KMS-11 (cell line): ENCODE measurements around the gene PNMA8A.
"Not testable (repeated sequence)": the region's sequence is repeated elsewhere in the genome, so short reads cannot be mapped to it uniquely, and the experiment has no call there.

Experiments
- H2AFZ ChIP-seq: fragments of 200-600 bp; sonication (generic); 2 replicates; pipeline ENCODE4 v1.6.1; 2016; ENCODE audit warnings: antibody characterized with exemption, mixed run types, low read depth
- H3K27ac ChIP-seq: fragments of 200-600 bp; sonication (generic); 2 replicates; pipeline ENCODE4 v1.6.1; 2016; ENCODE audit warnings: mild to moderate bottlenecking, mixed run types
- H3K27me3 ChIP-seq: fragments of 200-600 bp; sonication (generic); 2 replicates; pipeline ENCODE4 v1.6.1; 2017; ENCODE audit warnings: mild to moderate bottlenecking, low read depth, mixed run types, moderate library complexity; ENCODE audit not compliant: insufficient read depth
- H3K36me3 ChIP-seq: fragments of 200-600 bp; sonication (generic); 2 replicates; pipeline ENCODE4 v1.6.1; 2017; ENCODE audit warnings: mild to moderate bottlenecking, mixed run types; ENCODE audit not compliant: insufficient read depth
- H3K4me1 ChIP-seq: fragments of 200-600 bp; sonication (generic); 2 replicates; pipeline ENCODE4 v1.6.1; 2016; ENCODE audit warnings: mild to moderate bottlenecking, low read depth, mixed run types; ENCODE audit not compliant: poor library complexity, severe bottlenecking
- H3K4me2 ChIP-seq: fragments of 200-600 bp; sonication (generic); 2 replicates; pipeline ENCODE4 v1.7.0; 2016; ENCODE audit warnings: mild to moderate bottlenecking, mixed run types
- H3K4me3 ChIP-seq: fragments of 200-600 bp; sonication (generic); IDR thresholded peaks from 2 replicates; pipeline ENCODE4 v1.6.1; 2017; ENCODE audit warnings: low read depth, low read length, mixed read lengths; ENCODE audit not compliant: insufficient read depth
- H3K79me2 ChIP-seq: fragments of 200-600 bp; sonication (generic); 2 replicates; pipeline ENCODE4 v1.6.1; 2016; ENCODE audit warnings: low read depth, mixed run types; ENCODE audit not compliant: insufficient read depth
- H3K9ac ChIP-seq: fragments of 200-600 bp; sonication (generic); 2 replicates; pipeline ENCODE4 v1.6.1; 2016; ENCODE audit warnings: mild to moderate bottlenecking, mixed run types
- H4K20me1 ChIP-seq: fragments of 200-600 bp; sonication (generic); 2 replicates; pipeline ENCODE4 v1.6.1; 2016; ENCODE audit warnings: mild to moderate bottlenecking, mixed run types; ENCODE audit not compliant: insufficient read depth
- CTCF ChIP-seq: fragments of 200-600 bp; sonication (generic); conservative IDR thresholded peaks from 2 replicates; pipeline ENCODE4 v1.6.1; 2017; ENCODE audit warnings: low read depth, mild to moderate bottlenecking, antibody characterized with exemption, low read length, moderate library complexity, mixed read lengths

Gene PNMA8A

GRCh38 chr19:46441866-46442265, 29.5 kb downstream of the PNMA8A start:
- H3K27ac ChIP-seq, result no peak overlapping the region
- no peak for TF ChIP-seq CTCF
- peaks cover 27% of the 10 kb centered on the region; the same call in 1 of the 2 replicates for H3K27me3 ChIP-seq
- H3K4me3 ChIP-seq, result no peak overlapping the region
- H3K36me3 ChIP-seq, result no peaks in the 10 kb centered on the region
- H2AFZ ChIP-seq, result no peak overlapping the region
- no peak overlapping the region for H3K9ac ChIP-seq
- H3K79me2 ChIP-seq, result no peaks in the 10 kb centered on the region
- no peaks in the 10 kb centered on the region for H4K20me1 ChIP-seq
- no peaks in the 10 kb centered on the region for H3K4me1 ChIP-seq
- H3K4me2 ChIP-seq, result no peak overlapping the region

DNA sequence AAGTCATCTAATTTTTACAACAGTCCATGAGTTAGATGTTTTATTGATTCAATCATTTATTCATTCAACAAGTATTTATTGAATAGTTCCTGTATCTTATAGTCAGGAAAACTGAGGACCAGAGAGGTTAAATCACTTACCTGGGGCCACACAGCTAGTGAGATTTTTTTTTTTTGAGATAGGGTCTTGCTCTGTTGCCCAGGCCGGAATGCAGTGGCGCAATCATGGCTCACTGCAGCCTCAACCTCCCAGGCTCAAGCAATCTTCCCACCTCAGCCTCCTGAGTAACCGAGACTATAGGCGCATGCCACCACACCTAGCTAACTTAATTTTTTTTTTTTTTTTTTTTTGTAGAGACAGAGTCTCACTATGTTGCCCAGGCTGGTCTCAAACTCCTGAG, 35.7 kb downstream of the PNMA8A start:
- H2AFZ ChIP-seq, result not testable (repeated sequence)

GRCh38 chr19:46435009-46435408, 36.4 kb downstream of the PNMA8A start:
- Histone ChIP-seq H3K27ac (no peak overlapping the region), H3K9ac (no peak overlapping the region), H3K27me3 (peaks cover 35% of the 10 kb centered on the region; the same call in 1 of the 2 replicates)

More for the DNA sequence above, 35.7 kb downstream of the PNMA8A start:
- H3K4me3 ChIP-seq, H3K9ac ChIP-seq, H3K36me3 ChIP-seq, H3K79me2 ChIP-seq, H3K4me1 ChIP-seq, H3K4me2 ChIP-seq, H4K20me1 ChIP-seq, H3K27ac ChIP-seq: not testable (repeated sequence)
- H3K27me3 ChIP-seq, result peaks cover 29% of the 10 kb centered on the region; the same call in 1 of the 2 replicates

GRCh38 chr19:46433470-46433869, 37.9 kb downstream of the PNMA8A start:
- not testable (repeated sequence) for H3K27ac ChIP-seq, H3K4me3 ChIP-seq, H2AFZ ChIP-seq, H3K4me2 ChIP-seq, H4K20me1 ChIP-seq, H3K79me2 ChIP-seq, H3K4me1 ChIP-seq, H3K36me3 ChIP-seq, H3K9ac ChIP-seq
- peaks cover 46% of the 10 kb centered on the region; the same call in 1 of the 2 replicates for H3K27me3 ChIP-seq

More at GRCh38 chr19:46435009-46435408, 36.4 kb downstream of the PNMA8A start:
- Histone ChIP-seq H2AFZ (no peak overlapping the region), H3K4me2 (no peak overlapping the region), H3K36me3 (no peaks in the 10 kb centered on the region), H3K4me3 (no peak overlapping the region), H3K4me1 (no peaks in the 10 kb centered on the region), H3K79me2 (no peaks in the 10 kb centered on the region), H4K20me1 (no peaks in the 10 kb centered on the region)
- TF ChIP-seq CTCF, result no peak

GRCh38 chr19:46431824-46432223, 39.5 kb downstream of the PNMA8A start:
- Histone ChIP-seq H3K79me2 (no peaks in the 10 kb centered on the region), H3K9ac (no peak overlapping the region), H3K4me3 (no peak overlapping the region), H3K4me1 (no peaks in the 10 kb centered on the region), H4K20me1 (no peaks in the 10 kb centered on the region), H3K4me2 (no peak overlapping the region), H2AFZ (no peak overlapping the region), H3K27ac (no peak overlapping the region), H3K27me3 (peaks cover 61% of the 10 kb centered on the region; the same call in 1 of the 2 replicates), H3K36me3 (no peaks in the 10 kb centered on the region)
- TF ChIP-seq CTCF, result no peak
